GM15510 (cell line): ENCODE data around the gene SEMA3F.

Experiments used
- POLR2A ChIP-seq: IDR thresholded peaks from 3 replicates; pipeline ENCODE4 v1.6.1; 2011; ENCODE audit warnings: borderline replicate concordance; ENCODE audit not compliant: insufficient read length; ENCODE audit errors: extremely low read depth

The SEMA3F gene

GRCh38 chr3:50125541-50126286, 29.4 kb upstream of the SEMA3F start:
- TF ChIP-seq POLR2A = no peak

- TF ChIP-seq POLR2A = no peak
Measured at GRCh38 chr3:50126287-50127211, 28.6 kb upstream of the SEMA3F start.

- TF ChIP-seq POLR2A = no peak
Measured at GRCh38 chr3:50127251-50127691, 27.9 kb upstream of the SEMA3F start.

GRCh38 chr3:50128001-50128400, 27.1 kb upstream of the SEMA3F start:
- no peak for TF ChIP-seq POLR2A

- TF ChIP-seq POLR2A = no peak
Measured at GRCh38 chr3:50130436-50130835, 24.7 kb upstream of the SEMA3F start.

- TF ChIP-seq POLR2A = no peak
Measured at GRCh38 chr3:50132421-50133282, 22.5 kb upstream of the SEMA3F start.

GRCh38 chr3:50133283-50133615, 21.9 kb upstream of the SEMA3F start:
- no peak for TF ChIP-seq POLR2A

- no peak for TF ChIP-seq POLR2A
Measured at GRCh38 chr3:50134367-50134766, 20.8 kb upstream of the SEMA3F start.

GRCh38 chr3:50135964-50136363, 19.2 kb upstream of the SEMA3F start:
- TF ChIP-seq POLR2A = no peak

- TF ChIP-seq POLR2A = no peak
Measured at GRCh38 chr3:50136714-50137405, 18.3 kb upstream of the SEMA3F start.

- no peak for TF ChIP-seq POLR2A
Measured at GRCh38 chr3:50137531-50137930, 17.6 kb upstream of the SEMA3F start.

GRCh38 chr3:50138266-50139200, 16.6 kb upstream of the SEMA3F start:
- no peak for TF ChIP-seq POLR2A

- no peak for TF ChIP-seq POLR2A
Measured at GRCh38 chr3:50139308-50139707, 15.8 kb upstream of the SEMA3F start.
